ENCODE measurements around the gene UBE2N. TPM values are rescaled to one million over a fixed set of nuclear protein-coding genes. Genes with fewer than 3 reads are reported as not detected.

The UBE2N gene, protein sequence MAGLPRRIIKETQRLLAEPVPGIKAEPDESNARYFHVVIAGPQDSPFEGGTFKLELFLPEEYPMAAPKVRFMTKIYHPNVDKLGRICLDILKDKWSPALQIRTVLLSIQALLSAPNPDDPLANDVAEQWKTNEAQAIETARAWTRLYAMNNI
- 47.0 and 47.3 TPM in 2 replicates for total RNA-seq (2013; cell fraction: nucleolus; rRNA removed)
- 316 and 345 TPM in 2 replicates for total RNA-seq (2014; rRNA removed)
- 301 and 306 TPM in 2 replicates for total RNA-seq (2014; rRNA removed; fragmentation: Illumina TruSeq; extraction: Trizol)
- total RNA-seq (2021): 242 and 243 TPM in 2 replicates
- polyA plus RNA-seq (2011; ENCODE audit: low read depth): 39.6 TPM
- polyA plus RNA-seq (2011; rRNA removed): 312 and 365 TPM in 2 replicates
- 152 and 211 TPM in 2 replicates for polyA plus RNA-seq (2011; cell fraction: cytosol; rRNA removed)
- polyA plus RNA-seq (2011; cell fraction: nucleus; rRNA removed): 93.2 and 152 TPM in 2 replicates
- 190 and 239 TPM in 2 replicates for polyA plus RNA-seq (2012)
- polyA plus RNA-seq (2014; fragmentation: Illumina TruSeq; extraction: Trizol): 394 and 481 TPM in 2 replicates
- polyA plus RNA-seq (2014; fragmentation: Nextera tagmentation; extraction: Ambion mirVana): 100 to 1,000 TPM; 699 to 945 TPM
- 492 and 503 TPM in 2 replicates for polyA plus RNA-seq (2014; rRNA removed)
- 100 to 1,000 TPM; 522 to 545 TPM for polyA plus RNA-seq (2016; fragmentation: Nextera tagmentation; extraction: Ambion mirVana)
- polyA minus RNA-seq (2011; rRNA and poly(A)+ RNA removed): 159 and 169 TPM in 2 replicates
- polyA minus RNA-seq (2011; cell fraction: cytosol; rRNA and poly(A)+ RNA removed): 60.4 and 74.1 TPM in 2 replicates
- 11.5 and 18.6 TPM in 2 replicates for polyA minus RNA-seq (2011; cell fraction: nucleus; rRNA and poly(A)+ RNA removed)
- percentile 94 among the genes with signal in this experiment for Bru-seq, nascent RNA
- BruChase-seq, experiment 1, labeled RNA remaining after a 6-hour chase: percentile 96 among the genes with signal in this experiment
- percentile 95 among the genes with signal in this experiment for BruChase-seq, experiment 2, labeled RNA remaining after a 2-hour chase
- long read RNA-seq, experiment 1, full-length matches to known transcripts: 221 of 232 reads
- long read RNA-seq, experiment 1, partial matches to known transcripts: 7 of 232 reads
- long read RNA-seq, experiment 1, other reads (novel, unspliced or antisense): 4 of 232 reads
- long read RNA-seq, experiment 2, full-length matches to known transcripts: 1,295 of 1,330 reads
- long read RNA-seq, experiment 2, partial matches to known transcripts: 11 of 1,330 reads
- long read RNA-seq, experiment 2, other reads (novel, unspliced or antisense): 24 of 1,330 reads

GRCh38 chr12:93441617-93442410 is at the start of gene UBE2N:
TSS of gene UBE2N (minus strand) at chr12:93441947. CDS start at chr12:93441884, 63 bp downstream.
- H3K4me3 ChIP-seq: peak within 1 kb of the TSS; percentile 83
- no peaks in the 10 kb centered on the region for H3K36me3 ChIP-seq (ENCODE audit: control insufficient read depth in 2 of 2, insufficient read depth in 2 of 2, low read length in 1 of 2)
- intact Hi-C loops (cut with micrococcal nuclease; ENCODE audit: unreplicated experiment) (loop anchor here (1.0 kb wide), 1 partner anchor 25 kb away; the partner anchor contains the start of gene MRPL42), in situ Hi-C loops (cut with MboI) (no loop called here)
- H3K4me1 ChIP-seq (ENCODE audit: control insufficient read depth, insufficient read depth, low read length): peaks cover 9% of the 10 kb centered on the region
- ChIA-PET POLR2A (interaction anchor here (0.5 to 1.9 kb wide), 6 partner anchors 9 to 60 kb away, joined by 3 to 6 read pairs (median 4); no protein-coding TSS in a partner anchor), RAD21 (ENCODE audit: unreplicated experiment) (interaction anchor here (1.6 to 1.8 kb wide), 2 partner anchors 31 to 455 kb away, joined by 4 to 6 read pairs; no protein-coding TSS in a partner anchor), CTCF (interaction anchor here (0.7 to 4.6 kb wide), 5 partner anchors 13 to 454 kb away, joined by 3 to 17 read pairs (median 6); partner anchors contain the start of gene MRPL42), SMC1A (ENCODE audit: uncharacterized antibody, unreplicated experiment) (interaction anchor here (0.8 to 1.6 kb wide), 5 partner anchors 10 to 31 kb away, joined by 3 to 5 read pairs (median 4); no protein-coding TSS in a partner anchor)
- H2AFZ ChIP-seq (ENCODE audit: control insufficient read depth, low read depth, low read length): peak within 1 kb of the TSS; percentile 72
- no TSS peak for BruUV-seq (replicated peaks)
- no peak for FAIRE-seq
- no peaks in the 10 kb centered on the region for H3K9me3 ChIP-seq (replicated peaks; ENCODE audit: control insufficient read depth, insufficient read depth, low read length)
- no peaks in the 10 kb centered on the region for H4K20me1 ChIP-seq (ENCODE audit: control insufficient read depth, insufficient read depth)
- H3K4me2 ChIP-seq (ENCODE audit: control insufficient read depth, insufficient read depth): peak within 1 kb of the TSS; percentile 86
- peak; percentile 70 for DNase-seq (ENCODE audit: low read depth, low spot score)
- H3K79me2 ChIP-seq (ENCODE audit: control insufficient read depth, insufficient read depth, low read length): peaks cover 56% of the 10 kb centered on the region
- peak within 1 kb of the TSS; percentile 84 for H3K9ac ChIP-seq (ENCODE audit: control insufficient read depth, insufficient read depth, low read length)
- ATAC-seq: peak; percentile 87
- peak within 1 kb of the TSS; percentile 73 for H3K27ac ChIP-seq (ENCODE audit: control insufficient read depth, insufficient read depth)
- no peaks in the 10 kb centered on the region for H3K27me3 ChIP-seq (replicated peaks in 1 of 2; ENCODE audit: control insufficient read depth in 2 of 2, insufficient read depth in 2 of 2, low read length in 1 of 2)
- WGBS (ENCODE audit: insufficient coverage, insufficient replicate concordance, low lambda C conversion rate, missing lambda C conversion rate): under 1% methylated on average over 90 of the region's 105 CpGs
- TF ChIP-seq, protein P1, sequence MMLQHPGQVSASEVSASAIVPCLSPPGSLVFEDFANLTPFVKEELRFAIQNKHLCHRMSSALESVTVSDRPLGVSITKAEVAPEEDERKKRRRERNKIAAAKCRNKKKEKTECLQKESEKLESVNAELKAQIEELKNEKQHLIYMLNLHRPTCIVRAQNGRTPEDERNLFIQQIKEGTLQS (IDR thresholded peaks at IDR 0.05; ENCODE audit: borderline replicate concordance, extremely low read depth, low read depth, low read length): no peak
- TF ChIP-seq PBX3 (IDR thresholded peaks at IDR 0.05; ENCODE audit: insufficient replicate concordance, low read depth, low read length) (no peak), GABPA (IDR thresholded peaks at IDR 0.05; ENCODE audit: low read depth) (peak; percentile 86), MEF2B (IDR thresholded peaks at IDR 0.05; ENCODE audit: partially characterized antibody, poor library complexity, severe bottlenecking) (peak; percentile 32), CHD2 (IDR thresholded peaks at IDR 0.05; ENCODE audit: borderline replicate concordance, low read depth, low read length) (peak; percentile 89), EGR1 (IDR thresholded peaks at IDR 0.05; ENCODE audit: borderline replicate concordance in 1 of 2, low read depth in 2 of 2, low read length in 2 of 2) (peak in 1 of 2 experiments; percentile 79; a peak in 1 of 3 replicates)
- TF ChIP-seq, protein P2, sequence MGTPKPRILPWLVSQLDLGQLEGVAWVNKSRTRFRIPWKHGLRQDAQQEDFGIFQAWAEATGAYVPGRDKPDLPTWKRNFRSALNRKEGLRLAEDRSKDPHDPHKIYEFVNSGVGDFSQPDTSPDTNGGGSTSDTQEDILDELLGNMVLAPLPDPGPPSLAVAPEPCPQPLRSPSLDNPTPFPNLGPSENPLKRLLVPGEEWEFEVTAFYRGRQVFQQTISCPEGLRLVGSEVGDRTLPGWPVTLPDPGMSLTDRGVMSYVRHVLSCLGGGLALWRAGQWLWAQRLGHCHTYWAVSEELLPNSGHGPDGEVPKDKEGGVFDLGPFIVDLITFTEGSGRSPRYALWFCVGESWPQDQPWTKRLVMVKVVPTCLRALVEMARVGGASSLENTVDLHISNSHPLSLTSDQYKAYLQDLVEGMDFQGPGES (IDR thresholded peaks at IDR 0.05): no peak
- TF ChIP-seq, protein P3, sequence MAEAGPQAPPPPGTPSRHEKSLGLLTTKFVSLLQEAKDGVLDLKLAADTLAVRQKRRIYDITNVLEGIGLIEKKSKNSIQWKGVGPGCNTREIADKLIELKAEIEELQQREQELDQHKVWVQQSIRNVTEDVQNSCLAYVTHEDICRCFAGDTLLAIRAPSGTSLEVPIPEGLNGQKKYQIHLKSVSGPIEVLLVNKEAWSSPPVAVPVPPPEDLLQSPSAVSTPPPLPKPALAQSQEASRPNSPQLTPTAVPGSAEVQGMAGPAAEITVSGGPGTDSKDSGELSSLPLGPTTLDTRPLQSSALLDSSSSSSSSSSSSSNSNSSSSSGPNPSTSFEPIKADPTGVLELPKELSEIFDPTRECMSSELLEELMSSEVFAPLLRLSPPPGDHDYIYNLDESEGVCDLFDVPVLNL (IDR thresholded peaks at IDR 0.05; ENCODE audit: low read depth, low read length): 0 out of 2 replicates have a peak, but pooled peaks have one; percentile 12
- TF ChIP-seq, protein P4, sequence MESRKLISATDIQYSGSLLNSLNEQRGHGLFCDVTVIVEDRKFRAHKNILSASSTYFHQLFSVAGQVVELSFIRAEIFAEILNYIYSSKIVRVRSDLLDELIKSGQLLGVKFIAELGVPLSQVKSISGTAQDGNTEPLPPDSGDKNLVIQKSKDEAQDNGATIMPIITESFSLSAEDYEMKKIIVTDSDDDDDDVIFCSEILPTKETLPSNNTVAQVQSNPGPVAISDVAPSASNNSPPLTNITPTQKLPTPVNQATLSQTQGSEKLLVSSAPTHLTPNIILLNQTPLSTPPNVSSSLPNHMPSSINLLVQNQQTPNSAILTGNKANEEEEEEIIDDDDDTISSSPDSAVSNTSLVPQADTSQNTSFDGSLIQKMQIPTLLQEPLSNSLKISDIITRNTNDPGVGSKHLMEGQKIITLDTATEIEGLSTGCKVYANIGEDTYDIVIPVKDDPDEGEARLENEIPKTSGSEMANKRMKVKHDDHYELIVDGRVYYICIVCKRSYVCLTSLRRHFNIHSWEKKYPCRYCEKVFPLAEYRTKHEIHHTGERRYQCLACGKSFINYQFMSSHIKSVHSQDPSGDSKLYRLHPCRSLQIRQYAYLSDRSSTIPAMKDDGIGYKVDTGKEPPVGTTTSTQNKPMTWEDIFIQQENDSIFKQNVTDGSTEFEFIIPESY (IDR thresholded peaks at IDR 0.05): no peak
